K562 (cell line): ENCODE measurements around the gene RAP1A.
A peak's percentile ranks its signal among the peaks of the same experiment; 100 is the strongest.

Source experiments
- CTCF ChIP-seq, 3 experiments: IDR thresholded peaks in 2 of 3; conservative IDR thresholded peaks in 1 of 3; 2 replicates each; pipeline ENCODE4 v1.5.1; 2011 to 2012; ENCODE audit warnings: low read length in 3 of 3, mild to moderate bottlenecking in 3 of 3, control low read depth in 2 of 3, improper control_type of control experiment in 1 of 3, inconsistent platforms in 1 of 3, low read depth in 1 of 3, mixed read lengths in 1 of 3, moderate library complexity in 1 of 3; ENCODE audit not compliant: insufficient read depth in 2 of 3
- EP300 ChIP-seq: IDR thresholded peaks from 2 replicates; pipeline ENCODE4 v1.6.1; 2012; ENCODE audit warnings: low read length, improper control_type of control experiment
- MAFF ChIP-seq: IDR thresholded peaks from 2 replicates; pipeline ENCODE4 v1.6.1; 2012; ENCODE audit warnings: low read length, improper control_type of control experiment
- PRDM10 ChIP-seq: fragments of 450-650 bp; IDR thresholded peaks from 2 replicates; pipeline ENCODE4 v1.6.1; 2018; ENCODE audit not compliant: partially characterized antibody
- TEAD4 ChIP-seq, 2 experiments: sonication (generic) in 1 of 2; formaldehyde crosslinking in 1 of 2; IDR thresholded peaks; 2 replicates each; pipeline versions ENCODE4 v1.6.1 to v1.8.0; 2012 to 2022; ENCODE audit warnings: borderline replicate concordance in 1 of 2, inconsistent platforms in 1 of 2, low read length in 1 of 2, mild to moderate bottlenecking in 1 of 2, missing genetic modification reagents in 1 of 2

- TF ChIP-seq EP300 (peak; percentile 68; the same call in 1 of the 2 replicates), CTCF (IDR thresholded peaks at IDR 0.05 in 2 of 3, conservative IDR thresholded peaks at IDR 0.05 in 1 of 3; ENCODE audit: insufficient read depth in 2 of 3, low read depth in 1 of 3, low read length in 3 of 3) (no peak), TEAD4 (IDR thresholded peaks at IDR 0.05; ENCODE audit: low read length) (peak; percentile 42; the same call in 1 of the 2 replicates), TEAD4 (CRISPR knock-in tag; IDR thresholded peaks at IDR 0.05; ENCODE audit: borderline replicate concordance) (no peak), PRDM10 (no peak), MAFF (peak; percentile 39; the same call in 1 of the 2 replicates)
Observed at GRCh38 chr1:111669268-111669667, 49.7 kb downstream of the RAP1A start.
